Mesothelial cell of epicardium (in vitro differentiated cells): ENCODE results near the gene IGF1R. TPM values are rescaled to one million over a fixed set of nuclear protein-coding genes. Genes with fewer than 3 reads are reported as not detected.

Experiments used
- DNase-seq, 2 experiments: peaks; one replicate each; pipeline ENCODE4 v3.0.0; 2021; ENCODE audit warnings: low spot score in 2 of 2; ENCODE audit not compliant: unreplicated experiment in 2 of 2
- H3K27ac Mint-ChIP-seq: 2 replicates; pipeline ENCODE4 v1.8.0; 2021; ENCODE audit warnings: mixed read lengths
- H3K27me3 Mint-ChIP-seq: 2 replicates; pipeline ENCODE4 v1.8.0; 2021; ENCODE audit warnings: low read depth, mixed read lengths
- H3K36me3 Mint-ChIP-seq: 2 replicates; pipeline ENCODE4 v1.8.0; 2021; ENCODE audit warnings: mixed read lengths
- H3K4me1 Mint-ChIP-seq: 2 replicates; pipeline ENCODE4 v1.8.0; 2021; ENCODE audit warnings: mixed read lengths
- H3K4me3 Mint-ChIP-seq: 2 replicates; pipeline ENCODE4 v1.8.0; 2021; ENCODE audit warnings: mild to moderate bottlenecking, moderate library complexity, mixed read lengths
- H3K9me3 Mint-ChIP-seq: 2 replicates; pipeline ENCODE4 v1.8.0; 2021; ENCODE audit warnings: mixed read lengths
- CTCF ChIP-seq: fragments of 200-600 bp; sonication (generic); IDR thresholded peaks from one replicate; pipeline ENCODE4 v1.5.0; 2021; ENCODE audit warnings: antibody characterized with exemption; ENCODE audit not compliant: unreplicated experiment
- total RNA-seq: library from RNA; stranded (reverse); gene quantifications from 3 replicates; pipeline ENCODE4 v1.2.1, GENCODE V29; 2021

The IGF1R gene
- total RNA-seq, 1 donor from 2014 or later: 113 TPM

GRCh38 chr15:98956796-98957553 is 308.6 kb downstream of the IGF1R start:
- DNase-seq: no peak
- peaks cover 46% of the 10 kb centered on the region for H3K36me3 Mint-ChIP-seq
- H3K27ac Mint-ChIP-seq: no peak overlapping the region

GRCh38 chr15:98957655-98958054 is 309.3 kb downstream of the IGF1R start:
- Mint-ChIP-seq H3K9me3 (peaks cover 15% of the 10 kb centered on the region), H3K4me3 (no peak overlapping the region), H3K27me3 (no peaks in the 10 kb centered on the region), H3K27ac (no peak overlapping the region), H3K36me3 (peaks cover 46% of the 10 kb centered on the region), H3K4me1 (no peaks in the 10 kb centered on the region)
- TF ChIP-seq CTCF: no peak
- DNase-seq: no peak

More at GRCh38 chr15:98956796-98957553, 308.6 kb downstream of the IGF1R start:
- TF ChIP-seq CTCF: no peak
- Mint-ChIP-seq H3K4me1 (no peaks in the 10 kb centered on the region), H3K27me3 (no peaks in the 10 kb centered on the region), H3K9me3 (peaks cover 9% of the 10 kb centered on the region), H3K4me3 (no peak overlapping the region)

- H3K4me3 Mint-ChIP-seq: no peak overlapping the region
- H3K27ac Mint-ChIP-seq: no peak overlapping the region
- no peaks in the 10 kb centered on the region for H3K4me1 Mint-ChIP-seq
- H3K36me3 Mint-ChIP-seq: peaks cover 50% of the 10 kb centered on the region
- H3K9me3 Mint-ChIP-seq: peaks cover 17% of the 10 kb centered on the region
- H3K27me3 Mint-ChIP-seq: no peaks in the 10 kb centered on the region
- no peak for DNase-seq
- no peak for TF ChIP-seq CTCF
Measured at GRCh38 chr15:98958076-98958475, 309.7 kb downstream of the IGF1R start.

GRCh38 chr15:98958918-98959639 is 310.7 kb downstream of the IGF1R start:
- peaks cover 17% of the 10 kb centered on the region for H3K9me3 Mint-ChIP-seq
- H3K36me3 Mint-ChIP-seq: peaks cover 55% of the 10 kb centered on the region
- DNase-seq: no peak
- H3K4me1 Mint-ChIP-seq: no peaks in the 10 kb centered on the region
- H3K4me3 Mint-ChIP-seq: no peak overlapping the region
- no peak for TF ChIP-seq CTCF
- H3K27ac Mint-ChIP-seq: no peak overlapping the region
- no peaks in the 10 kb centered on the region for H3K27me3 Mint-ChIP-seq

- DNase-seq: no peak
- Mint-ChIP-seq H3K36me3 (peaks cover 55% of the 10 kb centered on the region), H3K4me1 (peaks cover 3% of the 10 kb centered on the region), H3K27me3 (no peaks in the 10 kb centered on the region), H3K4me3 (no peak overlapping the region), H3K27ac (no peak overlapping the region), H3K9me3 (peaks cover 17% of the 10 kb centered on the region)
- TF ChIP-seq CTCF: no peak
Measured at GRCh38 chr15:98959640-98960007, 311.3 kb downstream of the IGF1R start.
